Renal pelvis (tissue), 12 donors: ENCODE measurements around the gene PPIP5K1. TPM values are rescaled to one million over a fixed set of nuclear protein-coding genes. Genes with fewer than 3 reads are reported as not detected.
"Not testable (repeated sequence)": the region's sequence is repeated elsewhere in the genome, so short reads cannot be mapped to it uniquely, and the experiment has no call there.

Experiments used
- DNase-seq: peaks from one replicate; pipeline ENCODE4 v3.0.0-alpha.2; 2013
- long read RNA-seq, 16 experiments: transcript quantifications; one replicate each; lab custom pipeline, GENCODE V29; 2026
- polyA plus RNA-seq, 3 donors: library from polyadenylated mRNA; unstranded; fragments of 120-200 nt; gene quantifications; one replicate each; pipeline ENCODE4 v1.2.1, GENCODE V29; 2013; ENCODE audit not compliant: insufficient read length in 3 of 3

Gene PPIP5K1
- 10 to 100 TPM; 21.1 to 41.8 (median 36.1) TPM for polyA plus RNA-seq
- long read RNA-seq, donor 1: 0 reads
- long read RNA-seq, donor 2, partial matches to known transcripts: 0 of 1 reads
- long read RNA-seq, donor 2, other reads (novel, unspliced or antisense): 0 of 1 reads
- long read RNA-seq, donor 3, partial matches to known transcripts: 0 of 1 reads
- long read RNA-seq, donor 3, other reads (novel, unspliced or antisense): 0 of 1 reads
- long read RNA-seq, donor 4: 0 reads
- long read RNA-seq, donor 5: 0 reads
- long read RNA-seq, donor 6: 0 reads
- long read RNA-seq, donor 7: 0 reads
- long read RNA-seq, donor 8: 0 reads
- long read RNA-seq, donor 9: 0 reads
- long read RNA-seq, donor 10: 0 reads
- long read RNA-seq, donor 11: 0 reads
- long read RNA-seq, donor 12: 0 reads
- long read RNA-seq, donor 13: 0 reads
- long read RNA-seq, donor 14: 0 reads
- long read RNA-seq, donor 15: 0 reads
- long read RNA-seq, donor 16: 0 reads

- not testable (repeated sequence) for DNase-seq
Measured at GRCh38 chr15:43589778-43590466, at the start of gene PPIP5K1. Gene PPIP5K1 (minus strand): TSS chr15:43590208. CDS start chr15:43584504, 5,704 bp downstream.

GRCh38 chr15:43638464-43639204, 48.6 kb upstream of the PPIP5K1 start:
- not testable (repeated sequence) for DNase-seq

GRCh38 chr15:43626937-43627336, 36.9 kb upstream of the PPIP5K1 start:
- not testable (repeated sequence) for DNase-seq

- DNase-seq: no peak
Measured at GRCh38 chr15:43625106-43625505, 35.1 kb upstream of the PPIP5K1 start.

- DNase-seq: not testable (repeated sequence)
Measured at GRCh38 chr15:43622068-43622799, 32.2 kb upstream of the PPIP5K1 start.

- not testable (repeated sequence) for DNase-seq
Measured at GRCh38 chr15:43618700-43619099, 28.7 kb upstream of the PPIP5K1 start, which contains the start of gene STRC. Gene STRC (minus strand): TSS chr15:43618800. CDS start chr15:43618722, 78 bp downstream.

GRCh38 chr15:43617750-43618149, 27.7 kb upstream of the PPIP5K1 start:
- DNase-seq: not testable (repeated sequence)

- not testable (repeated sequence) for DNase-seq
Measured at GRCh38 chr15:43602233-43602632, 12.2 kb upstream of the PPIP5K1 start.

GRCh38 chr15:43600200-43600599, 10.2 kb upstream of the PPIP5K1 start:
- not testable (repeated sequence) for DNase-seq

GRCh38 chr15:43599131-43599530, 9.1 kb upstream of the PPIP5K1 start:
- DNase-seq: not testable (repeated sequence)

GRCh38 chr15:43593328-43594190, 3.6 kb upstream of the PPIP5K1 start, which contains the start of gene CKMT1B:
Gene CKMT1B (plus strand): TSS chr15:43594027. CDS start chr15:43594219, 192 bp downstream.
- DNase-seq: not testable (repeated sequence)

GRCh38 chr15:43592841-43593240, 2.8 kb upstream of the PPIP5K1 start:
- not testable (repeated sequence) for DNase-seq

GRCh38 chr15:43574607-43575006, 15.4 kb downstream of the PPIP5K1 start:
- DNase-seq: not testable (repeated sequence)

GRCh38 chr15:43566615-43567014, 23.4 kb downstream of the PPIP5K1 start:
- not testable (repeated sequence) for DNase-seq

- DNase-seq: not testable (repeated sequence)
Measured at GRCh38 chr15:43563793-43564192, 26.2 kb downstream of the PPIP5K1 start.

GRCh38 chr15:43562753-43563152, 27.3 kb downstream of the PPIP5K1 start:
- not testable (repeated sequence) for DNase-seq

GRCh38 chr15:43552986-43553385, 37.0 kb downstream of the PPIP5K1 start:
- DNase-seq: no peak

- DNase-seq: no peak
Measured at GRCh38 chr15:43552256-43552655, 37.8 kb downstream of the PPIP5K1 start.

- DNase-seq: no peak
Measured at GRCh38 chr15:43550527-43551363, 39.3 kb downstream of the PPIP5K1 start.
